Skeletal muscle satellite cell (primary cell): ENCODE results near the gene MLLT10.

ENCODE experiments used
- H3K27me3 ChIP-seq: 2 replicates; pipeline ENCODE4 v1.7.0; 2013; ENCODE audit warnings: low read length; ENCODE audit not compliant: control insufficient read depth, insufficient read depth
- H3K36me3 ChIP-seq: 2 replicates; pipeline ENCODE4 v1.7.0; 2013; ENCODE audit warnings: mild to moderate bottlenecking, control low read depth, low read length; ENCODE audit not compliant: insufficient read depth
- H3K4me1 ChIP-seq: 2 replicates; pipeline ENCODE4 v1.7.0; 2013; ENCODE audit warnings: low read length; ENCODE audit not compliant: control insufficient read depth, insufficient read depth
- H3K4me2 ChIP-seq: 2 replicates; pipeline ENCODE4 v1.7.0; 2013; ENCODE audit warnings: mild to moderate bottlenecking, low read length
- H3K4me3 ChIP-seq: 2 replicates; pipeline ENCODE4 v1.7.0; 2013; ENCODE audit warnings: low read length
- H3K9ac ChIP-seq: 2 replicates; pipeline ENCODE4 v1.7.0; 2013; ENCODE audit warnings: mild to moderate bottlenecking, low read depth, low read length, moderate library complexity
- H3K9me3 ChIP-seq: replicated peaks from 2 replicates; pipeline ENCODE4 v1.7.0; 2013; ENCODE audit warnings: mild to moderate bottlenecking, control low read depth, low read length

Gene MLLT10

GRCh38 chr10:21638681-21639080 is 104.6 kb downstream of the MLLT10 start:
- H3K4me2 ChIP-seq = no peak overlapping the region
- no peak overlapping the region for H3K9ac ChIP-seq
- peaks cover 10% of the 10 kb centered on the region for H3K36me3 ChIP-seq

GRCh38 chr10:21648040-21648439 is 114.0 kb downstream of the MLLT10 start:
- Histone ChIP-seq H3K36me3 (peaks cover 12% of the 10 kb centered on the region), H3K27me3 (no peaks in the 10 kb centered on the region), H3K4me2 (no peak overlapping the region), H3K9ac (no peak overlapping the region), H3K9me3 (no peaks in the 10 kb centered on the region), H3K4me3 (no peak overlapping the region), H3K4me1 (no peaks in the 10 kb centered on the region)

More at GRCh38 chr10:21638681-21639080, 104.6 kb downstream of the MLLT10 start:
- Histone ChIP-seq H3K9me3 (no peaks in the 10 kb centered on the region), H3K4me1 (peaks cover 12% of the 10 kb centered on the region), H3K4me3 (no peak overlapping the region), H3K27me3 (no peaks in the 10 kb centered on the region)

GRCh38 chr10:21649454-21649872 is 115.4 kb downstream of the MLLT10 start:
- Histone ChIP-seq H3K27me3 (no peaks in the 10 kb centered on the region), H3K36me3 (peaks cover 12% of the 10 kb centered on the region), H3K4me1 (no peaks in the 10 kb centered on the region), H3K9ac (no peak overlapping the region), H3K4me2 (no peak overlapping the region), H3K9me3 (no peaks in the 10 kb centered on the region), H3K4me3 (no peak overlapping the region)

- H3K4me3 ChIP-seq = no peak overlapping the region
These were observed 116.3 kb downstream of the MLLT10 start for GRCh38 chr10:21650353-21650752.

GRCh38 chr10:21655236-21655635 is 121.2 kb downstream of the MLLT10 start:
- Histone ChIP-seq H3K9me3 (no peaks in the 10 kb centered on the region), H3K4me3 (no peak overlapping the region), H3K27me3 (no peaks in the 10 kb centered on the region), H3K4me1 (no peaks in the 10 kb centered on the region), H3K9ac (no peak overlapping the region), H3K36me3 (peaks cover 10% of the 10 kb centered on the region), H3K4me2 (no peak overlapping the region)

More at GRCh38 chr10:21650353-21650752, 116.3 kb downstream of the MLLT10 start:
- Histone ChIP-seq H3K9me3 (no peaks in the 10 kb centered on the region), H3K4me2 (no peak overlapping the region), H3K27me3 (no peaks in the 10 kb centered on the region), H3K36me3 (peaks cover 12% of the 10 kb centered on the region), H3K9ac (no peak overlapping the region), H3K4me1 (no peaks in the 10 kb centered on the region)

GRCh38 chr10:21655687-21656086 is 121.7 kb downstream of the MLLT10 start:
- H3K4me2 ChIP-seq = no peak overlapping the region
- no peaks in the 10 kb centered on the region for H3K9me3 ChIP-seq
- no peak overlapping the region for H3K9ac ChIP-seq
- H3K4me3 ChIP-seq = no peak overlapping the region
- no peaks in the 10 kb centered on the region for H3K4me1 ChIP-seq
- H3K36me3 ChIP-seq = peaks cover 10% of the 10 kb centered on the region
- H3K27me3 ChIP-seq = no peaks in the 10 kb centered on the region

GRCh38 chr10:21661087-21661486 is 127.1 kb downstream of the MLLT10 start:
- Histone ChIP-seq H3K9ac (no peak overlapping the region), H3K4me2 (no peak overlapping the region), H3K4me3 (no peak overlapping the region), H3K27me3 (no peaks in the 10 kb centered on the region), H3K4me1 (no peaks in the 10 kb centered on the region), H3K36me3 (no peaks in the 10 kb centered on the region), H3K9me3 (no peaks in the 10 kb centered on the region)

GRCh38 chr10:21661935-21662334 is 127.9 kb downstream of the MLLT10 start:
- no peak overlapping the region for H3K4me3 ChIP-seq

GRCh38 chr10:21662635-21663034 is 128.6 kb downstream of the MLLT10 start:
- H3K36me3 ChIP-seq = no peaks in the 10 kb centered on the region
- no peaks in the 10 kb centered on the region for H3K27me3 ChIP-seq
- H3K4me2 ChIP-seq = no peak overlapping the region
- H3K4me3 ChIP-seq = no peak overlapping the region
- H3K9me3 ChIP-seq = no peaks in the 10 kb centered on the region
- no peaks in the 10 kb centered on the region for H3K4me1 ChIP-seq
- no peak overlapping the region for H3K9ac ChIP-seq

More at GRCh38 chr10:21661935-21662334, 127.9 kb downstream of the MLLT10 start:
- Histone ChIP-seq H3K27me3 (no peaks in the 10 kb centered on the region), H3K9me3 (no peaks in the 10 kb centered on the region), H3K36me3 (no peaks in the 10 kb centered on the region), H3K4me1 (no peaks in the 10 kb centered on the region), H3K4me2 (no peak overlapping the region), H3K9ac (no peak overlapping the region)

- Histone ChIP-seq H3K4me1 (no peaks in the 10 kb centered on the region), H3K36me3 (peaks cover 8% of the 10 kb centered on the region), H3K4me3 (no peak overlapping the region), H3K9me3 (no peaks in the 10 kb centered on the region), H3K9ac (no peak overlapping the region), H3K27me3 (no peaks in the 10 kb centered on the region), H3K4me2 (no peak overlapping the region)
These were observed 134.8 kb downstream of the MLLT10 start for GRCh38 chr10:21668831-21669230.

GRCh38 chr10:21670391-21670790 is 136.4 kb downstream of the MLLT10 start:
- H3K4me3 ChIP-seq = no peak overlapping the region
- no peaks in the 10 kb centered on the region for H3K9me3 ChIP-seq
- no peaks in the 10 kb centered on the region for H3K4me1 ChIP-seq
- H3K36me3 ChIP-seq = peaks cover 8% of the 10 kb centered on the region
- no peaks in the 10 kb centered on the region for H3K27me3 ChIP-seq
- no peak overlapping the region for H3K4me2 ChIP-seq
- H3K9ac ChIP-seq = no peak overlapping the region

- H3K9me3 ChIP-seq = no peaks in the 10 kb centered on the region
- no peak overlapping the region for H3K9ac ChIP-seq
These were observed 139.6 kb downstream of the MLLT10 start for GRCh38 chr10:21673668-21674067.

More at GRCh38 chr10:21673668-21674067, 139.6 kb downstream of the MLLT10 start:
- H3K4me2 ChIP-seq = no peak overlapping the region
- H3K4me1 ChIP-seq = no peaks in the 10 kb centered on the region
- H3K4me3 ChIP-seq = no peak overlapping the region
- peaks cover 8% of the 10 kb centered on the region for H3K36me3 ChIP-seq
- no peaks in the 10 kb centered on the region for H3K27me3 ChIP-seq
